Endothelial cell of umbilical vein (primary cell): ENCODE results near the gene TBC1D14. TPM values are rescaled to one million over a fixed set of nuclear protein-coding genes. Genes with fewer than 3 reads are reported as not detected.

ENCODE experiments used
- BruUV-seq: library from RNA; stranded (reverse); fragments of 400-500 nt; replicated peaks from 2 replicates; lab custom pipeline; 2021; lab: Mats Ljungman, UMichigan
- CTCF ChIA-PET: fragments of 300-600, 350-600 bp; sonication (Branson Sonifier 250); formaldehyde crosslinking; loops from one replicate; lab custom pipeline; 2021; ENCODE audit warnings: antibody characterized with exemption, inconsistent platforms; lab: Charles Lee
- POLR2A ChIA-PET: fragments of 300-600, 350-600 bp; sonication (Branson Sonifier 250); formaldehyde crosslinking; loops from one replicate; lab custom pipeline; 2021; ENCODE audit warnings: antibody characterized with exemption, inconsistent platforms; lab: Charles Lee
- DNase-seq: peaks from one replicate; pipeline ENCODE4 v3.0.0-alpha.2; 2011; ENCODE audit warnings: low read depth, low spot score
- FAIRE-seq: peaks from 2 replicates; lab custom pipeline; 2011; peaks lifted over from hg19 to GRCh38; lab: Jason Lieb, UNC
- H2AFZ ChIP-seq: 2 replicates; pipeline ENCODE4 v1.6.0; 2012; ENCODE audit warnings: low read depth, low read length, control low read depth, inconsistent platforms
- H3K27ac ChIP-seq: 2 replicates; pipeline ENCODE4 v1.5.1; 2011; ENCODE audit warnings: low read depth, mild to moderate bottlenecking, control low read depth, low read length, moderate library complexity; ENCODE audit not compliant: insufficient read depth
- H3K27me3 ChIP-seq, 2 experiments: 2 replicates each; pipeline versions ENCODE4 v1.6.0 to v1.6.1; 2011; ENCODE audit warnings: low read length in 2 of 2, mixed read lengths in 1 of 2; ENCODE audit not compliant: control insufficient read depth in 2 of 2, insufficient read depth in 2 of 2
- H3K36me3 ChIP-seq, 2 experiments: 2 replicates in 1 of 2; 3 replicates in 1 of 2; pipeline ENCODE4 v1.5.1; 2011; ENCODE audit warnings: low read length in 2 of 2, mild to moderate bottlenecking in 1 of 2, moderate library complexity in 1 of 2; ENCODE audit not compliant: control insufficient read depth in 2 of 2, insufficient read depth in 2 of 2; ENCODE audit errors: extremely low read depth in 1 of 2
- H3K4me1 ChIP-seq: 3 replicates; pipeline ENCODE4 v1.5.1; 2011; ENCODE audit warnings: mild to moderate bottlenecking, low read length; ENCODE audit not compliant: control insufficient read depth, insufficient read depth; ENCODE audit errors: extremely low read depth
- H3K4me2 ChIP-seq: 2 replicates; pipeline ENCODE4 v1.6.1; 2011; ENCODE audit warnings: low read length, control low read depth, mixed read lengths; ENCODE audit not compliant: insufficient read depth
- H3K4me3 ChIP-seq, 3 experiments: fragments of 200-600 bp in 1 of 3; sonication (generic), shearing (Covaris generic) in 1 of 3; replicated peaks in 1 of 3; 2 replicates each; pipeline ENCODE4 v1.5.1; 2011 to 2016; ENCODE audit warnings: control low read depth in 3 of 3, low read length in 3 of 3, mild to moderate bottlenecking in 2 of 3, inconsistent platforms in 1 of 3, low read depth in 1 of 3, moderate library complexity in 1 of 3; ENCODE audit not compliant: insufficient read depth in 1 of 3
- H3K79me2 ChIP-seq: 2 replicates; pipeline ENCODE4 v1.6.0; 2012; ENCODE audit warnings: low read length, inconsistent platforms; ENCODE audit not compliant: control insufficient read depth, insufficient read depth
- H3K9ac ChIP-seq: replicated peaks from 2 replicates; pipeline ENCODE3; 2011; ENCODE audit warnings: low read length, control low read depth; ENCODE audit not compliant: insufficient read depth; ENCODE audit errors: extremely low read depth
- H3K9me1 ChIP-seq: replicated peaks from 3 replicates; pipeline ENCODE4 v1.6.0; 2011; ENCODE audit warnings: mild to moderate bottlenecking, low read length; ENCODE audit not compliant: control insufficient read depth, insufficient read depth; ENCODE audit errors: extremely low read depth
- H3K9me3 ChIP-seq: replicated peaks from 2 replicates; pipeline ENCODE4 v1.5.1; 2012; ENCODE audit warnings: low read length, inconsistent platforms; ENCODE audit not compliant: control insufficient read depth, insufficient read depth
- H4K20me1 ChIP-seq: replicated peaks from 2 replicates; pipeline ENCODE3; 2011; ENCODE audit warnings: mild to moderate bottlenecking, low read length; ENCODE audit not compliant: control insufficient read depth, insufficient read depth; ENCODE audit errors: extremely low read depth
- EZH2 ChIP-seq: IDR thresholded peaks from 2 replicates; pipeline ENCODE4 v1.6.1; 2012; ENCODE audit warnings: borderline replicate concordance, low read depth, mild to moderate bottlenecking, moderate library complexity, low read length, inconsistent platforms; ENCODE audit not compliant: severe bottlenecking
- FOS ChIP-seq: IDR thresholded peaks from 2 replicates; pipeline ENCODE4 v1.6.1; 2011; ENCODE audit warnings: mild to moderate bottlenecking, low read length, moderate library complexity, borderline replicate concordance; ENCODE audit not compliant: insufficient read depth
- GATA2 ChIP-seq: IDR thresholded peaks from 2 replicates; pipeline ENCODE4 v1.7.0; 2011; ENCODE audit warnings: low read depth, mild to moderate bottlenecking, moderate library complexity, mixed read lengths, low read length; ENCODE audit not compliant: insufficient read length, insufficient read depth
- JUN ChIP-seq: IDR thresholded peaks from 2 replicates; pipeline ENCODE4 v1.6.1; 2011; ENCODE audit warnings: borderline replicate concordance, low read depth; ENCODE audit not compliant: insufficient read length, insufficient read depth
- MYC ChIP-seq: IDR thresholded peaks from one replicate; pipeline ENCODE4 v1.6.1; 2011; ENCODE audit warnings: mild to moderate bottlenecking, low read depth, low read length
- POLR2A ChIP-seq: IDR thresholded peaks from 2 replicates; pipeline ENCODE4 v1.6.1; 2012; ENCODE audit warnings: low read depth, mild to moderate bottlenecking, control low read depth, low read length
- POLR2AphosphoS5 ChIP-seq: IDR thresholded peaks from 2 replicates; pipeline ENCODE4 v1.6.1; 2012; ENCODE audit warnings: low read depth, mild to moderate bottlenecking, control low read depth, low read length, moderate library complexity; ENCODE audit not compliant: insufficient read depth
- dilution Hi-C: fragments of 300-500 bp; cut with MboI; formaldehyde crosslinking; loops from one replicate; pipeline ENCODE4 v1.15.0; 2019; ENCODE audit warnings: low sequenced_read_pairs; ENCODE audit not compliant: extremely low pct_ligation_motif_present
- intact Hi-C: fragments of 100-400 bp; cut with micrococcal nuclease; formaldehyde crosslinking; loops from one replicate; pipeline ENCODE4 v1.10.0; 2022
- polyA plus RNA-seq, 4 experiments: library from polyadenylated mRNA; depleted of rRNA in 3 of 4; stranded (reverse) in 3 of 4; unstranded in 1 of 4; fragments of >200 nt; gene quantifications; 2 replicates each; pipeline versions ENCODE4 v1.2.1 to v1.2.3, GENCODE V29; 2011 to 2012; ENCODE audit warnings: missing spikeins in 1 of 4
- total RNA-seq: library from RNA; stranded (reverse); gene quantifications from 2 replicates; pipeline ENCODE4 v1.2.3, GENCODE V29; 2021
- TF ChIP-seq, protein P1 (sequence below), 2 donors: IDR thresholded peaks; 1 replicate in 1 of 2; 2 replicates in 1 of 2; pipeline ENCODE4 v1.5.1; 2011; ENCODE audit warnings: low read length in 2 of 2, mild to moderate bottlenecking in 2 of 2, moderate library complexity in 2 of 2, control low read depth in 1 of 2, inconsistent platforms in 1 of 2, low read depth in 1 of 2; ENCODE audit not compliant: insufficient read depth in 1 of 2; ENCODE audit errors: extremely low read depth in 1 of 2
- TF ChIP-seq, protein P2 (sequence below): IDR thresholded peaks from 2 replicates; pipeline ENCODE4 v1.6.1; 2011; ENCODE audit not compliant: insufficient read depth, insufficient read length

Gene TBC1D14
- total and polyA plus RNA-seq, 2 donors (not counting 3 experiments of a cell fraction or from before 2014, with no cell fraction given): 23.7 to 24.8 TPM

DNA sequence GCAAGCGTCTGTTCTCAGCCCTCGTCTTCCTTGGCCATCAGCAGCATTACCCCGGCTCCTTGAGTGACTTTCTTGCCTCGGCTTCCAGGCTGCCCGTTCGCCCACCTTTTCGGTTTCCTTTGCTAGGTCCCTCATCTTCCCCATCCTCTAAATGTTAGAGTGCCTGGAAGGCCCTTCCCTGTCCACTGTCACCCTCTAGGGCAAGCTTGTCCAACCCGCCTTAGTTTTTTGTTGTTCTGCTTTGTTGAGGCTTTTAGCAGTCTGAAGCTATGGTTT is 62.7 kb downstream of the TBC1D14 start:
- no peak for FAIRE-seq
- no peaks in the 10 kb centered on the region for H3K36me3 ChIP-seq

DNA sequence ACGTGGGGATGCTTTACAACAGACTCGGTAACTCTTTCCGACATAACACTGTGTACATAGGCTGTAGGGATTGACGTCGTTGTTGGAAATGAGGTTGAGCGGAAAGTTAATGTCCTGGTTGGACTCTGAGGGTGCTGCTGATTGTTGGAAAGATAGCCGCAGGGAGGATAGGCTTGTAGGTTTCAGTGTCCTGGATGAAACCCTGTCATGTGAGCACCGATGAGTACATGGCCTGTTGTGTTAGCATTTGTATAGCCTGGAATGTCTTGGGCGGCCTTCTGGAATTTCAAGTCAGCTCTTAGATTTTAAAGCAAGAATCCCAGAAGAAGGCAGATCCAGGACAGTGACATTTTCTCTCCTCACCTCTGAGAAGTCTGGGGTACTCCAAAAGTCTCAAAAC is 63.3 kb downstream of the TBC1D14 start:
- Histone ChIP-seq H3K27me3 (no peaks in the 10 kb centered on the region), H3K4me2 (no peak overlapping the region), H3K27ac (no peak overlapping the region), H3K9ac (no peak overlapping the region), H3K79me2 (no peaks in the 10 kb centered on the region), H3K4me1 (no peaks in the 10 kb centered on the region), H3K36me3 (no peaks in the 10 kb centered on the region), H2AFZ (no peak overlapping the region), H3K4me3 (no peak overlapping the region), H4K20me1 (no peaks in the 10 kb centered on the region), H3K9me3 (no peaks in the 10 kb centered on the region), H3K9me1 (no peaks in the 10 kb centered on the region)
- CTCF ChIA-PET: interaction anchor here (1.1 to 4.1 kb wide), 6 partner anchors 10 to 97 kb away, joined by 3 to 79 read pairs (median 16); partner anchors contain the start of gene GRPEL1
- intact Hi-C loops (loop anchor here (5.0 kb wide), 1 partner anchor 66 kb away; the partner anchor contains the start of gene TBC1D14), dilution Hi-C loops (no loop called here)
- DNase-seq (no peak), FAIRE-seq (no peak)
- no TSS peak for BruUV-seq
- POLR2A ChIA-PET: interaction anchor here (0.6 kb wide), 1 partner anchor 73 kb away, joined by 3 read pairs; no protein-coding TSS in a partner anchor
- TF ChIP-seq, protein P1, sequence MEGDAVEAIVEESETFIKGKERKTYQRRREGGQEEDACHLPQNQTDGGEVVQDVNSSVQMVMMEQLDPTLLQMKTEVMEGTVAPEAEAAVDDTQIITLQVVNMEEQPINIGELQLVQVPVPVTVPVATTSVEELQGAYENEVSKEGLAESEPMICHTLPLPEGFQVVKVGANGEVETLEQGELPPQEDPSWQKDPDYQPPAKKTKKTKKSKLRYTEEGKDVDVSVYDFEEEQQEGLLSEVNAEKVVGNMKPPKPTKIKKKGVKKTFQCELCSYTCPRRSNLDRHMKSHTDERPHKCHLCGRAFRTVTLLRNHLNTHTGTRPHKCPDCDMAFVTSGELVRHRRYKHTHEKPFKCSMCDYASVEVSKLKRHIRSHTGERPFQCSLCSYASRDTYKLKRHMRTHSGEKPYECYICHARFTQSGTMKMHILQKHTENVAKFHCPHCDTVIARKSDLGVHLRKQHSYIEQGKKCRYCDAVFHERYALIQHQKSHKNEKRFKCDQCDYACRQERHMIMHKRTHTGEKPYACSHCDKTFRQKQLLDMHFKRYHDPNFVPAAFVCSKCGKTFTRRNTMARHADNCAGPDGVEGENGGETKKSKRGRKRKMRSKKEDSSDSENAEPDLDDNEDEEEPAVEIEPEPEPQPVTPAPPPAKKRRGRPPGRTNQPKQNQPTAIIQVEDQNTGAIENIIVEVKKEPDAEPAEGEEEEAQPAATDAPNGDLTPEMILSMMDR (IDR thresholded peaks at IDR 0.05; ENCODE audit: extremely low read depth in 1 of 2, insufficient read depth in 1 of 2, low read depth in 1 of 2, low read length in 2 of 2): no peak
- TF ChIP-seq, protein P2, sequence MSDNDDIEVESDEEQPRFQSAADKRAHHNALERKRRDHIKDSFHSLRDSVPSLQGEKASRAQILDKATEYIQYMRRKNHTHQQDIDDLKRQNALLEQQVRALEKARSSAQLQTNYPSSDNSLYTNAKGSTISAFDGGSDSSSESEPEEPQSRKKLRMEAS: no peak
- no peak for TF ChIP-seq POLR2A
- TF ChIP-seq POLR2AphosphoS5: no peak
- no peak for TF ChIP-seq GATA2
- TF ChIP-seq FOS: no peak
- TF ChIP-seq EZH2: no peak
- no peak for TF ChIP-seq JUN
- no peak for TF ChIP-seq MYC

More for the DNA sequence above, 62.7 kb downstream of the TBC1D14 start:
- Histone ChIP-seq H3K9me3 (no peaks in the 10 kb centered on the region), H2AFZ (no peak overlapping the region), H4K20me1 (no peaks in the 10 kb centered on the region), H3K27me3 (no peaks in the 10 kb centered on the region), H3K4me2 (no peak overlapping the region), H3K9me1 (no peaks in the 10 kb centered on the region), H3K9ac (no peak overlapping the region), H3K27ac (no peak overlapping the region), H3K4me1 (no peaks in the 10 kb centered on the region), H3K79me2 (no peaks in the 10 kb centered on the region), H3K4me3 (no peak overlapping the region)
- ChIA-PET POLR2A (no interaction called here), CTCF (interaction anchor here (3.2 to 4.1 kb wide), 3 partner anchors 12 to 98 kb away, joined by 12 to 79 read pairs (median 28); partner anchors contain the start of gene GRPEL1)
- TF ChIP-seq GATA2 (no peak), JUN (no peak), POLR2A (no peak)
- TF ChIP-seq, protein P2: no peak
- dilution Hi-C loops: no loop called here
- intact Hi-C loops: loop anchor here (5.0 kb wide), 1 partner anchor 65 kb away; the partner anchor contains the start of gene TBC1D14
- BruUV-seq: no TSS peak
- no peak for DNase-seq
